ENCODE results near the gene CWC27.

The CWC27 gene

GRCh38 chr5:64977779-64978178, 209.0 kb downstream of the CWC27 start (continued):
- TF ChIP-seq SCRT1 (tag by site-specific recombination; IDR thresholded peaks at IDR 0.05; ENCODE audit: borderline replicate concordance) (no peak), EGR2 (tag by site-specific recombination; IDR thresholded peaks at IDR 0.05; ENCODE audit: low read depth) (0 out of 2 replicates have a peak, but pooled peaks have one; percentile 46), OVOL3 (tag by site-specific recombination; IDR thresholded peaks at IDR 0.05) (no peak), ZNF354C (tag by site-specific recombination; IDR thresholded peaks at IDR 0.05; ENCODE audit: borderline replicate concordance, low read depth) (no peak)

GRCh38 chr5:64978546-64978945, 209.8 kb downstream of the CWC27 start:
- TF ChIP-seq ZEB2 (tag by site-specific recombination; IDR thresholded peaks at IDR 0.05): no peak
- TF ChIP-seq ZNF580 (tag by site-specific recombination; IDR thresholded peaks at IDR 0.05): no peak
- no peak for TF ChIP-seq HOXD13 (CRISPR knock-in tag; IDR thresholded peaks at IDR 0.05; ENCODE audit: borderline replicate concordance)
- no peak for TF ChIP-seq TRIM28 (IDR thresholded peaks at IDR 0.05; ENCODE audit: borderline replicate concordance, low read length)
- TF ChIP-seq ZNF202 (tag by site-specific recombination; IDR thresholded peaks at IDR 0.05; ENCODE audit: borderline replicate concordance): no peak
- TF ChIP-seq GLI4 (tag by site-specific recombination; IDR thresholded peaks at IDR 0.05): no peak
- no peak for TF ChIP-seq ZNF112 (tag by site-specific recombination; IDR thresholded peaks at IDR 0.05)
- POLR2A ChIA-PET: no interaction called here
- H3K27ac ChIP-seq (ENCODE audit: extremely low read depth, low read depth, low read length): no peak overlapping the region
- peaks cover 0 to 8% of the 10 kb centered on the region in 2 experiments; a peak in 2 of 3 replicates for H3K36me3 ChIP-seq (ENCODE audit: control insufficient read depth in 2 of 2, insufficient read depth in 1 of 2, low read length in 2 of 2)
- H3K4me3 ChIP-seq (ENCODE audit: low read depth, low read length): no peak overlapping the region
- H3K4me1 ChIP-seq (ENCODE audit: control insufficient read depth, insufficient read depth, low read length): no peaks in the 10 kb centered on the region; the same call in 1 of the 2 replicates
- no peaks in the 10 kb centered on the region for H3K9me3 ChIP-seq (ENCODE audit: control insufficient read depth, insufficient read depth, low read depth, low read length)
- CTCF ChIA-PET: interaction anchor here (0.7 to 2.1 kb wide), 2 partner anchors 14 to 403 kb away, joined by 4 read pairs; no protein-coding TSS in a partner anchor

- TF ChIP-seq ZNF521 (tag by site-specific recombination; IDR thresholded peaks at IDR 0.05): no peak
- no peak for TF ChIP-seq ZNF19 (tag by site-specific recombination; IDR thresholded peaks at IDR 0.05; ENCODE audit: low read depth)
- TF ChIP-seq ZNF585B (tag by site-specific recombination; IDR thresholded peaks at IDR 0.05): no peak
- TF ChIP-seq ZBTB49 (tag by site-specific recombination; IDR thresholded peaks at IDR 0.05; ENCODE audit: low read depth): no peak
- no peak for TF ChIP-seq ZNF155 (tag by site-specific recombination; IDR thresholded peaks at IDR 0.05)
- no peak for TF ChIP-seq ZNF707 (tag by site-specific recombination; IDR thresholded peaks at IDR 0.05)
- TF ChIP-seq ZNF548 (tag by site-specific recombination; IDR thresholded peaks at IDR 0.05): no peak
- TF ChIP-seq ZFHX2 (tag by site-specific recombination; conservative IDR thresholded peaks at IDR 0.05): no peak
- no peak for TF ChIP-seq ZNF214 (tag by site-specific recombination; IDR thresholded peaks at IDR 0.05; ENCODE audit: borderline replicate concordance)
- TF ChIP-seq GLIS2 (tag by site-specific recombination; IDR thresholded peaks at IDR 0.05): no peak
- no peak for TF ChIP-seq YY1 (tag by site-specific recombination; IDR thresholded peaks at IDR 0.05)
- H3K9me3 ChIP-seq (ENCODE audit: control insufficient read depth, insufficient read depth, low read depth, low read length): no peaks in the 10 kb centered on the region
- peaks cover 0 to 8% of the 10 kb centered on the region in 2 experiments; a peak in 2 of 3 replicates for H3K36me3 ChIP-seq (ENCODE audit: control insufficient read depth in 2 of 2, insufficient read depth in 1 of 2, low read length in 2 of 2)
- no peak overlapping the region for H3K27ac ChIP-seq (ENCODE audit: extremely low read depth, low read depth, low read length)
- no peaks in the 10 kb centered on the region; the same call in 1 of the 2 replicates for H3K4me1 ChIP-seq (ENCODE audit: control insufficient read depth, insufficient read depth, low read length)
- ChIA-PET CTCF (interaction anchor here (2.1 kb wide), 1 partner anchor 15 kb away, joined by 4 read pairs; no protein-coding TSS in a partner anchor), POLR2A (no interaction called here)
- H3K4me3 ChIP-seq (ENCODE audit: low read depth, low read length): no peak overlapping the region
Observed at GRCh38 chr5:64979531-64979930, 210.8 kb downstream of the CWC27 start.
